Calu3 (cell line): Measurements from ENCODE around the gene GOLGA3. TPM values are rescaled to one million over a fixed set of nuclear protein-coding genes. Genes with fewer than 3 reads are reported as not detected.
A peak's percentile ranks its signal among the peaks of the same experiment; 100 is the strongest.

Source experiments
- BruUV-seq: library from RNA; stranded (reverse); fragments of 400-500 nt; replicated peaks from 2 replicates; lab custom pipeline; 2021; lab: Mats Ljungman, UMichigan
- CTCF ChIA-PET: fragments of 300-600 bp; sonication (Branson Sonifier 250); formaldehyde crosslinking; loops from one replicate; lab custom pipeline; 2022; ENCODE audit warnings: antibody characterized with exemption; lab: Charles Lee
- DNase-seq: peaks from one replicate; pipeline ENCODE4 v3.0.0; 2022
- H3K27ac Mint-ChIP-seq: one replicate; pipeline ENCODE4 v1.8.0; 2022; ENCODE audit warnings: mixed read lengths; ENCODE audit not compliant: unreplicated experiment
- H3K27me3 Mint-ChIP-seq: one replicate; pipeline ENCODE4 v1.8.0; 2022; ENCODE audit warnings: mixed read lengths; ENCODE audit not compliant: unreplicated experiment
- H3K36me3 Mint-ChIP-seq: one replicate; pipeline ENCODE4 v1.8.0; 2022; ENCODE audit warnings: mild to moderate bottlenecking, moderate library complexity, mixed read lengths; ENCODE audit not compliant: insufficient read depth, unreplicated experiment
- H3K4me1 Mint-ChIP-seq: one replicate; pipeline ENCODE4 v1.8.0; 2022; ENCODE audit warnings: mild to moderate bottlenecking, low read depth, mixed read lengths; ENCODE audit not compliant: unreplicated experiment
- H3K4me3 Mint-ChIP-seq: one replicate; pipeline ENCODE4 v1.8.0; 2022; ENCODE audit warnings: mild to moderate bottlenecking, low read depth, moderate library complexity, mixed read lengths; ENCODE audit not compliant: unreplicated experiment
- H3K9me3 Mint-ChIP-seq: one replicate; pipeline ENCODE4 v1.8.0; 2022; ENCODE audit warnings: low read depth, mixed read lengths; ENCODE audit not compliant: unreplicated experiment
- CTCF ChIP-seq: fragments of 200-600 bp; IDR thresholded peaks from one replicate; pipeline ENCODE4 v1.8.0; 2022; ENCODE audit warnings: antibody characterized with exemption; ENCODE audit not compliant: unreplicated experiment
- intact Hi-C: fragments of 100-400 bp; cut with micrococcal nuclease; formaldehyde crosslinking; loops from one replicate; pipeline ENCODE4 v1.10.0; 2022; ENCODE audit not compliant: unreplicated experiment
- total RNA-seq: library from RNA; stranded (reverse); gene quantifications from 2 replicates; pipeline ENCODE4 v1.2.3, GENCODE V29; 2022

GOLGA3 gene
- total RNA-seq, 1 experiment from 2014 or later, result 116 TPM

- no peaks in the 10 kb centered on the region for H3K4me1 Mint-ChIP-seq
- no peak overlapping the region for H3K27ac Mint-ChIP-seq
- BruUV-seq, result no TSS peak
- H3K9me3 Mint-ChIP-seq, result no peaks in the 10 kb centered on the region
- intact Hi-C loops, result no loop called here
- no peak overlapping the region for H3K4me3 Mint-ChIP-seq
- peaks cover 95% of the 10 kb centered on the region for H3K36me3 Mint-ChIP-seq
- no peaks in the 10 kb centered on the region for H3K27me3 Mint-ChIP-seq
- TF ChIP-seq CTCF, result no peak
- CTCF ChIA-PET, result interaction anchor here (0.7 kb wide), 1 partner anchor 51 kb away, joined by 4 read pairs; no protein-coding TSS in a partner anchor
- no peak for DNase-seq
Measured at GRCh38 chr12:132772606-132773005, 56.1 kb downstream of the GOLGA3 start.

- intact Hi-C loops, result no loop called here
- Mint-ChIP-seq H3K36me3 (peaks cover 95% of the 10 kb centered on the region), H3K4me3 (no peak overlapping the region), H3K9me3 (no peaks in the 10 kb centered on the region), H3K4me1 (no peaks in the 10 kb centered on the region), H3K27ac (no peak overlapping the region), H3K27me3 (no peaks in the 10 kb centered on the region)
- no peak for TF ChIP-seq CTCF
- BruUV-seq, result TSS peak; percentile 26
- DNase-seq, result no peak
- CTCF ChIA-PET, result no interaction called here
Measured at GRCh38 chr12:132771126-132771838, 57.4 kb downstream of the GOLGA3 start.

GRCh38 chr12:132766380-132767085, 62.1 kb downstream of the GOLGA3 start:
- H3K27ac Mint-ChIP-seq, result peak overlapping the region; percentile 50
- no peak for DNase-seq
- no peaks in the 10 kb centered on the region for H3K27me3 Mint-ChIP-seq
- H3K36me3 Mint-ChIP-seq, result peaks cover 76% of the 10 kb centered on the region
- H3K9me3 Mint-ChIP-seq, result no peaks in the 10 kb centered on the region
- CTCF ChIA-PET, result interaction anchor here (0.6 kb wide), 1 partner anchor 55 kb away, joined by 3 read pairs; no protein-coding TSS in a partner anchor
- no peak for TF ChIP-seq CTCF
- BruUV-seq, result TSS peak; percentile 16
- intact Hi-C loops, result no loop called here
- H3K4me1 Mint-ChIP-seq, result no peaks in the 10 kb centered on the region
- no peak overlapping the region for H3K4me3 Mint-ChIP-seq

GRCh38 chr12:132765361-132765760, 63.3 kb downstream of the GOLGA3 start:
- Mint-ChIP-seq H3K36me3 (peaks cover 76% of the 10 kb centered on the region), H3K27me3 (no peaks in the 10 kb centered on the region), H3K4me3 (no peak overlapping the region), H3K4me1 (peaks cover 1% of the 10 kb centered on the region), H3K27ac (no peak overlapping the region), H3K9me3 (no peaks in the 10 kb centered on the region)
- CTCF ChIA-PET, result no interaction called here
- BruUV-seq, result no TSS peak
- TF ChIP-seq CTCF, result no peak
- intact Hi-C loops, result no loop called here
- no peak for DNase-seq
